ENCODE measurements around the gene EIF2D. TPM values are rescaled to one million over a fixed set of nuclear protein-coding genes. Genes with fewer than 3 reads are reported as not detected.

Gene EIF2D
- total and polyA plus RNA-seq, 9 of the 15 experiments (the other 6 are each of a cell fraction or from before 2014, with no cell fraction given) = 81.1 to 138 (median 93.9) TPM

- no peak for TF ChIP-seq ZNF277 (CRISPR knock-in tag; IDR thresholded peaks at IDR 0.05; ENCODE audit: borderline replicate concordance)
- TF ChIP-seq ZNF449 (CRISPR knock-in tag; IDR thresholded peaks at IDR 0.05) = peak; percentile 89; the same call in 1 of the 2 replicates
- TF ChIP-seq EHMT2 (IDR thresholded peaks at IDR 0.05) = peak; percentile 73
- TF ChIP-seq NCOR1 (IDR thresholded peaks at IDR 0.05) = no peak
- no peak for TF ChIP-seq HOXB6 (CRISPR knock-in tag; IDR thresholded peaks at IDR 0.05; ENCODE audit: borderline replicate concordance)
- peak in 1 of 2 experiments; percentile 63; a peak in 2 of 4 replicates for TF ChIP-seq HDAC1 (IDR thresholded peaks at IDR 0.05)
- peak; percentile 75 for TF ChIP-seq CTBP1 (IDR thresholded peaks at IDR 0.05; ENCODE audit: borderline replicate concordance)
- no peak for TF ChIP-seq HES1 (IDR thresholded peaks at IDR 0.05; ENCODE audit: low read depth)
- no peak for TF ChIP-seq MIER1 (IDR thresholded peaks at IDR 0.05; ENCODE audit: low read depth)
- TF ChIP-seq ZBTB40 (IDR thresholded peaks at IDR 0.05) = peak; percentile 84
- no peak for TF ChIP-seq ZBTB40 (CRISPR knock-in tag; IDR thresholded peaks at IDR 0.05)
- 0 out of 2 replicates have a peak, but pooled peaks have one; percentile 16 for TF ChIP-seq MAFG (tag; conservative IDR thresholded peaks at IDR 0.05)
- peak; percentile 57; the same call in 1 of the 2 replicates for TF ChIP-seq ZBTB12 (CRISPR knock-in tag; IDR thresholded peaks at IDR 0.05)
- peak; percentile 67 for TF ChIP-seq ZNF644 (tag; IDR thresholded peaks at IDR 0.05; ENCODE audit: low read depth)
Observed at GRCh38 chr1:206575165-206575893, 36.9 kb downstream of the EIF2D start (continued).
